ENCODE results near the gene MMP2.

MMP2 gene

GRCh38 chr16:55506708-55507107, 27.7 kb downstream of the MMP2 start:
- no peak for TF ChIP-seq PAX5 (IDR thresholded peaks at IDR 0.05; ENCODE audit: insufficient read depth, low read length, severe bottlenecking)
- TF ChIP-seq POLR2AphosphoS5 (IDR thresholded peaks at IDR 0.05; ENCODE audit: low read depth, low read length) = no peak
- TF ChIP-seq TAF1 (IDR thresholded peaks at IDR 0.05; ENCODE audit: low read depth, low read length) = no peak
- TF ChIP-seq POLR2A (IDR thresholded peaks at IDR 0.05; ENCODE audit: low read depth, low read length) = no peak
- no peak for TF ChIP-seq SPI1 (IDR thresholded peaks at IDR 0.05; ENCODE audit: low read depth, low read length)
- no peak for TF ChIP-seq POU2F2 (IDR thresholded peaks at IDR 0.05; ENCODE audit: low read depth, low read length)
- FAIRE-seq (no peak), DNase-seq (ENCODE audit: insufficient read length, low spot score) (no peak)

- DNase-seq (ENCODE audit: insufficient read length, low spot score) (no peak), FAIRE-seq (no peak)
- TF ChIP-seq TAF1 (IDR thresholded peaks at IDR 0.05; ENCODE audit: low read depth, low read length) (no peak), POU2F2 (IDR thresholded peaks at IDR 0.05; ENCODE audit: low read depth, low read length) (no peak), POLR2AphosphoS5 (IDR thresholded peaks at IDR 0.05; ENCODE audit: low read depth, low read length) (no peak), POLR2A (IDR thresholded peaks at IDR 0.05; ENCODE audit: low read depth, low read length) (no peak), SPI1 (IDR thresholded peaks at IDR 0.05; ENCODE audit: low read depth, low read length) (no peak), PAX5 (IDR thresholded peaks at IDR 0.05; ENCODE audit: insufficient read depth, low read length, severe bottlenecking) (no peak)
These were observed 29.4 kb downstream of the MMP2 start for GRCh38 chr16:55508271-55508921.

DNA sequence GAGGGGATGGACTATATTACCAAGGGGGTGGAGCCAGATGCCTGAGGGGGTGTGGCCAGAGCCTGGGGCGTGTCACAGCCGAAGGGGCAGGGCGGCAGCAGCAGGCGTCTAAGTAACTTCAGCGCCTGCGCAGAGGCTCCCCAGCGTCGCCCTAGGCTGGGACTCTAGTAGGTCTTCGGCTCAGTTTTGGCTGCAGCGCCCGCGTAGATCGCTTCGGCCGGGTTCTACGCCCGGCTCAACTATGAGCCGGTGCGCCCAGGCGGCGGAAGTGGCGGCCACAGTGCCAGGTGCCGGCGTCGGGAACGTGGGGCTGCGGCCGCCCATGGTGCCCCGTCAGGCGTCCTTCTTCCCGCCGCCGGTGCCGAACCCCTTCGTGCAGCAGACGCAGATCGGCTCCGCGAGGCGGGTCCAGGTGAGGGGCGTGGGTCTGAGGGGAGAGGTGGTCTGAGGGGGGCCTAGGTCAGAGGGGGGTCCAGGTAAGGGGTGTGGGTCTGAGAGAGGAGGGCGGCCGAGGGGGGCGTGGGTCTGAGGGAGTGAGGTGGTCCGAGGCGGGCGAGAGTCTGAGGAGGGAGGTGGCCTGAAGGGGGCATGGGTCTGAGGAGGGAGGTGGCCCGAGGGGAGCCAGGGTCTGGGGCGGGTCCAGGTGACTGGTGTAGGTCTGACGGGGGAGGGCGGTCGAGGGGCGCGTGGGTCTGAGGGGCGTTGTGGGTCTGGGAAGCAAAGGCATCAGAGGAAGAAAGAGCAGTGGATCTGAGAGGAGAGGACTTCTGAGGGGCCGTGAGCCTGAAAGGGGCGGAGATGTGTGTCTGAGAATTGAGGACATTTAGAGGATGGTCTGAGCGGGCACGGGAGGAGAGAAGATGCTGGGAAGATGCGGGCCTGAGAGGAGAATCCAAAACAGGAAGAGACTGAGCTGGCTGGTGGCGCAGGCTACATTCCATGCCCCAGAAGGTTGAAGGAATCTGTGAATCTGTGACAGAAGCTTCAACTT, 30.2 kb downstream of the MMP2 start, which contains the start of gene LPCAT2:
LPCAT2 (plus strand) TSS at position 132 of the 991 bp plus-strand sequence; CDS start at position 242, 110 bp downstream.
- FAIRE-seq (no peak), DNase-seq (ENCODE audit: insufficient read length, low spot score) (no peak)
- TF ChIP-seq POLR2AphosphoS5 (IDR thresholded peaks at IDR 0.05; ENCODE audit: low read depth, low read length) (no peak), POU2F2 (IDR thresholded peaks at IDR 0.05; ENCODE audit: low read depth, low read length) (no peak), TAF1 (IDR thresholded peaks at IDR 0.05; ENCODE audit: low read depth, low read length) (no peak), PAX5 (IDR thresholded peaks at IDR 0.05; ENCODE audit: insufficient read depth, low read length, severe bottlenecking) (no peak), SPI1 (IDR thresholded peaks at IDR 0.05; ENCODE audit: low read depth, low read length) (no peak)

GRCh38 chr16:55510185-55510805, 31.3 kb downstream of the MMP2 start:
- FAIRE-seq (no peak), DNase-seq (ENCODE audit: insufficient read length, low spot score) (no peak)
- TF ChIP-seq SPI1 (IDR thresholded peaks at IDR 0.05; ENCODE audit: low read depth, low read length) (no peak), POLR2A (IDR thresholded peaks at IDR 0.05; ENCODE audit: low read depth, low read length) (no peak), PAX5 (IDR thresholded peaks at IDR 0.05; ENCODE audit: insufficient read depth, low read length, severe bottlenecking) (no peak), TAF1 (IDR thresholded peaks at IDR 0.05; ENCODE audit: low read depth, low read length) (no peak), POLR2AphosphoS5 (IDR thresholded peaks at IDR 0.05; ENCODE audit: low read depth, low read length) (no peak), POU2F2 (IDR thresholded peaks at IDR 0.05; ENCODE audit: low read depth, low read length) (no peak)

GRCh38 chr16:55512941-55513340, 33.9 kb downstream of the MMP2 start:
- DNase-seq (ENCODE audit: insufficient read length, low spot score) (no peak), FAIRE-seq (no peak)
- no peak for TF ChIP-seq TAF1 (IDR thresholded peaks at IDR 0.05; ENCODE audit: low read depth, low read length)
- TF ChIP-seq POU2F2 (IDR thresholded peaks at IDR 0.05; ENCODE audit: low read depth, low read length) = no peak
- TF ChIP-seq POLR2AphosphoS5 (IDR thresholded peaks at IDR 0.05; ENCODE audit: low read depth, low read length) = no peak
- no peak for TF ChIP-seq POLR2A (IDR thresholded peaks at IDR 0.05; ENCODE audit: low read depth, low read length)
- no peak for TF ChIP-seq PAX5 (IDR thresholded peaks at IDR 0.05; ENCODE audit: insufficient read depth, low read length, severe bottlenecking)
- TF ChIP-seq SPI1 (IDR thresholded peaks at IDR 0.05; ENCODE audit: low read depth, low read length) = no peak

DNA sequence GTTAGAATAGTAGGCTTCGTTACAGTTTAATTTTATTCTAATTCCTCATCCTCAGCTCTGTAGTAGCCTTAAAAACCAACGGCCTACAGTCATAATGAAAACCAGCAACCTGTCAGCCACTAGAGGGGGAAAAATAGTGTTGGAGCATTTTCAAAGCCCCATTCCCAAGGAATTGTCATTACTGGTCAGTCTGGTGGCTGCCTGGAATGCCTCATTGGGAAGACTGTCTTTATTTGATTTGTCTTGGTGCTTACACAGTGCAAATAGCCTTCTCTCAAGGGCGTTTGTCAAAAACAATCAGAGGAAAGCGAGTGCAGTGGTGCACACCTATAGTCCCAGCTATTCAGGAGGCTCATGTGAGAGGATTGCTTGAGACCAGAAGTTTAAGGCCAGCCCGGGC, 34.6 kb downstream of the MMP2 start:
- FAIRE-seq (no peak), DNase-seq (ENCODE audit: insufficient read length, low spot score) (no peak)
- TF ChIP-seq PAX5 (IDR thresholded peaks at IDR 0.05; ENCODE audit: insufficient read depth, low read length, severe bottlenecking) (no peak), TAF1 (IDR thresholded peaks at IDR 0.05; ENCODE audit: low read depth, low read length) (no peak), POLR2AphosphoS5 (IDR thresholded peaks at IDR 0.05; ENCODE audit: low read depth, low read length) (no peak), POLR2A (IDR thresholded peaks at IDR 0.05; ENCODE audit: low read depth, low read length) (no peak), SPI1 (IDR thresholded peaks at IDR 0.05; ENCODE audit: low read depth, low read length) (no peak), POU2F2 (IDR thresholded peaks at IDR 0.05; ENCODE audit: low read depth, low read length) (no peak)

- DNase-seq (ENCODE audit: insufficient read length, low spot score) = no peak
- FAIRE-seq = no peak
- TF ChIP-seq POLR2AphosphoS5 (IDR thresholded peaks at IDR 0.05; ENCODE audit: low read depth, low read length) (no peak), PAX5 (IDR thresholded peaks at IDR 0.05; ENCODE audit: insufficient read depth, low read length, severe bottlenecking) (no peak), POU2F2 (IDR thresholded peaks at IDR 0.05; ENCODE audit: low read depth, low read length) (no peak), TAF1 (IDR thresholded peaks at IDR 0.05; ENCODE audit: low read depth, low read length) (no peak), POLR2A (IDR thresholded peaks at IDR 0.05; ENCODE audit: low read depth, low read length) (no peak), SPI1 (IDR thresholded peaks at IDR 0.05; ENCODE audit: low read depth, low read length) (no peak)
These were observed 36.1 kb downstream of the MMP2 start for GRCh38 chr16:55515111-55515510.

GRCh38 chr16:55521792-55522191, 42.8 kb downstream of the MMP2 start:
- no peak for TF ChIP-seq SPI1 (IDR thresholded peaks at IDR 0.05; ENCODE audit: low read depth, low read length)
- no peak for TF ChIP-seq POLR2AphosphoS5 (IDR thresholded peaks at IDR 0.05; ENCODE audit: low read depth, low read length)
- no peak for TF ChIP-seq POLR2A (IDR thresholded peaks at IDR 0.05; ENCODE audit: low read depth, low read length)
- FAIRE-seq (no peak), DNase-seq (ENCODE audit: insufficient read length, low spot score) (no peak)

DNA sequence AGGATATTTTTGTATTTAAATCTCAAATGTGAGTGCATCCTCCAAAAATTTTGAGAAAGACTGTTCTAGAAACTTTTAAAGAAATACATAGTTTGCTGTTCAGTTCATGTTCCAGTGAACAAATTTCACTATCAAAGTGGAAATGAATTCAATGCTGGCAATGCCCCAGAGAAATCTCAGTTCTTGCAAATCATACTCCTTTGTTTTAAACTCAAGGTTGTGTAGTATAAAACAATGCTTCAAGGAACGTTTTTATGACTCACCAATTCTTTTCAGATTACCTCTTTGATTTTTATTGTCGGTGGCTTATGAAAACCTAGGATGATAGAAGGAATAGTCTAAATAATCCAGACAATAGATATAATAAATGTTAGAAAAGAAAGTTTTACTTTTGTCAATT, 47.4 kb downstream of the MMP2 start:
- TF ChIP-seq POLR2A (IDR thresholded peaks at IDR 0.05; ENCODE audit: low read depth, low read length) = no peak
- no peak for TF ChIP-seq SPI1 (IDR thresholded peaks at IDR 0.05; ENCODE audit: low read depth, low read length)
- TF ChIP-seq PAX5 (IDR thresholded peaks at IDR 0.05; ENCODE audit: insufficient read depth, low read length, severe bottlenecking) = no peak
- TF ChIP-seq POU2F2 (IDR thresholded peaks at IDR 0.05; ENCODE audit: low read depth, low read length) = no peak
- TF ChIP-seq POLR2AphosphoS5 (IDR thresholded peaks at IDR 0.05; ENCODE audit: low read depth, low read length) = no peak

More for the DNA sequence above, 47.4 kb downstream of the MMP2 start:
- FAIRE-seq = no peak
- DNase-seq (ENCODE audit: insufficient read length, low spot score) = no peak

Measured in GM12891 (cell line).